G401.6 (cell line): Measurements from ENCODE around the gene RYR1.
"Not testable (repeated sequence)": the region's sequence is repeated elsewhere in the genome, so short reads cannot be mapped to it uniquely, and the experiment has no call there.

Experiments
- FAIRE-seq: peaks from 2 replicates; lab custom pipeline; 2012; peaks lifted over from hg19 to GRCh38; lab: Jason Lieb, UNC

Gene RYR1

GRCh38 chr19:38563475-38563874 is 130.0 kb downstream of the RYR1 start:
- FAIRE-seq = no peak

DNA sequence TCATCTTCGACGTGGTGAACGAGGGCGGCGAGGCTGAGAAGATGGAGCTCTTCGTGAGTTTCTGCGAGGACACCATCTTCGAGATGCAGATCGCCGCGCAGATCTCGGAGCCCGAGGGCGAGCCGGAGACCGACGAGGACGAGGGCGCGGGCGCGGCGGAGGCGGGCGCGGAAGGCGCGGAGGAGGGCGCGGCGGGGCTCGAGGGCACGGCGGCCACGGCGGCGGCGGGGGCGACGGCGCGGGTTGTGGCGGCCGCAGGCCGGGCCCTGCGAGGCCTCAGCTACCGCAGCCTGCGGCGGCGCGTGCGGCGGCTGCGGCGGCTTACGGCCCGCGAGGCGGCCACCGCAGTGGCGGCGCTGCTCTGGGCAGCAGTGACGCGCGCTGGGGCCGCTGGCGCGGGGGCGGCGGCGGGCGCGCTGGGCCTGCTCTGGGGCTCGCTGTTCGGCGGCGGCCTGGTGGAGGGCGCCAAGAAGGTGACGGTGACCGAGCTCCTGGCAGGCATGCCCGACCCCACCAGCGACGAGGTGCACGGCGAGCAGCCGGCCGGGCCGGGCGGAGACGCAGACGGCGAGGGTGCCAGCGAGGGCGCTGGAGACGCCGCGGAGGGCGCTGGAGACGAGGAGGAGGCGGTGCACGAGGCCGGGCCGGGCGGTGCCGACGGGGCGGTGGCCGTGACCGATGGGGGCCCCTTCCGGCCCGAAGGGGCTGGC is 131.6 kb downstream of the RYR1 start:
- FAIRE-seq = no peak

GRCh38 chr19:38565691-38566105 is 132.2 kb downstream of the RYR1 start:
- no peak for FAIRE-seq

GRCh38 chr19:38569368-38569983 is 136.0 kb downstream of the RYR1 start:
- FAIRE-seq = no peak

DNA sequence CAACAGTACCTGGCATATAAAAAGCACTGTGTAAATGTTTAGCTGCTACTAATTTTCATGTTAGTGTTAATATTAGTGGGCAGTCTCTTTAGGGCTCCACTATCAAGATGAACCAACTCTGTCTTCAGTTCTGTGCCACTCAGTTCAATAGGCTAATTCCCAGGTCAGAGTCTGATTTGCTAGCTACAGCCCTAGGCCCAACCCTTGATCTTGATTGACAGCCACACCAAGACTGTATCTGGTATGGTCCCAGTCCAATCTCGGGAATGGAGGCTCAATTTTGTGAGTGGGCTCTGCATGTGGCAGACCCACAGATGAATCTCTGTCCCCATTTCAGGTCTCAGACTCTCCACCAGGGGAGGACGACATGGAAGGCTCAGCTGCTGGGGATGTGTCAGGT is 138.2 kb downstream of the RYR1 start:
- FAIRE-seq = no peak

DNA sequence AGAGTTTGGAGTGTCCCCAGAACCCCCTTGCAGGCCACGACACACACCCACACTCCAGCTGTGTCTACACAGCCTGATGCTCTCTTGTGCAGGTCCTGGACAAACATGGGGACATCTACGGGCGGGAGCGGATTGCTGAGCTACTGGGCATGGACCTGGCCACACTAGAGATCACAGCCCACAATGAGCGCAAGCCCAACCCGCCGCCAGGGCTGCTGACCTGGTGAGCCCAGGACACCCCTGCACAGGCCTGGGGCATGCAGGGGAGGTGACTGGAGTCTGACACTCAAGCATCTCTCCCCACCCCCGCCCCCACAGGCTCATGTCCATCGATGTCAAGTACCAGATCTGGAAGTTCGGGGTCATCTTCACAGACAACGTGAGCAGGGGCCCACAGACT is 144.3 kb downstream of the RYR1 start:
- FAIRE-seq = no peak

DNA sequence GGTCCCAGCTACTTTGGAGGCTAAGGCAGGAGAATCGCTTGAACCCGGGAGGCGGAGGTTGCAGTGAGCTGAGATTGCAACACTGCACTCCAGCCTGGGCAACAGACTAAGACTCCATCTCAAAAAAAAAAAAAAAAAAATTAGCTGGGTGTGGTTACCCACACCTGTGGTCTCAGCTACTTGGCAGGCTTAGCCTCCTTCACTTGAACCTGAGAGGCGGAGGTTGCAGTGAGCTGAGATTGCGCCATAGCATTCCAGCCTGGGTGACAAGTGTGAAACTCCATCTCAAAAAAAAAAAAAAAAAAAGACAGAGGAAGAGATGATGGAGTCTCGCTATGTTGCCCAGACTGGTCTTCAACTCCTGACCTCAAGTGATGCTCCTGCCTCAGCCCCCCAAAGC is 145.8 kb downstream of the RYR1 start:
- FAIRE-seq = not testable (repeated sequence)

- no peak for FAIRE-seq
These were observed 146.6 kb downstream of the RYR1 start for GRCh38 chr19:38580080-38580479.

- no peak for FAIRE-seq
These were observed 149.9 kb downstream of the RYR1 start for GRCh38 chr19:38583219-38583984.

DNA sequence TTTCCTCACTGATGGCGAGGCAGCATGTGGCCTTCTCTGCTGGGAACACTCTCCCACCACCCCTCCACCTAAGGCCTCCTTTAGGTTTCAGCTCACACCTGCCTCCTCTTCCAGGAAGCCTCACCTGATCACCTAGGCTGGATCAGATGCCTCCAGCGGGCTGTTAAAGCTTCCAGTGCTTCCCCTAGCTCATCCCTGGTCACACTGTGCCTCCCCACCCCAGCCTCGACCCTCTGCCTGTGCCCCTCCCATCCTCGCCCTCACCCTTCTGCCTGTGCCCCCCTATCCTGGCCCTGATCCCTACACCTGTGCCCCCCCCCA is 150.5 kb downstream of the RYR1 start:
- FAIRE-seq = no peak

DNA sequence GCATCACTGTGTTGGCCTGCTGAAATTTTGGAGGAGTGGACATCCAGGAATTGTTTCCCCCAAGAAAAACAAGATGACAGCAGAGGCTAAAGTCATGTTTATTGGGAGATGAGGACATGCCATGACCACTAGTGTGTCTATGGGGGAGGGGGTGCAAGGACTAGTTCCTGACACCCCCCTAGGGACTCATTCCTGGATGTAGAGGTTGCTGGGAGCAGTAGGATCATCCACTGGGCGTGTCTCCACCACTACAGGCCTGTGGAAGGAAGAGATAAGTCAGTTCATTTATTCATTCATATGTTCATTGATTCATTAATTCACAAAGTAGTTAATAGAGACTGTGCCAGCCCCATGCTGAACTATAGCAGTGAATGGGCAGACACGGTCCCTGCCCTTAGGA is 154.1 kb downstream of the RYR1 start:
- no peak for FAIRE-seq

DNA sequence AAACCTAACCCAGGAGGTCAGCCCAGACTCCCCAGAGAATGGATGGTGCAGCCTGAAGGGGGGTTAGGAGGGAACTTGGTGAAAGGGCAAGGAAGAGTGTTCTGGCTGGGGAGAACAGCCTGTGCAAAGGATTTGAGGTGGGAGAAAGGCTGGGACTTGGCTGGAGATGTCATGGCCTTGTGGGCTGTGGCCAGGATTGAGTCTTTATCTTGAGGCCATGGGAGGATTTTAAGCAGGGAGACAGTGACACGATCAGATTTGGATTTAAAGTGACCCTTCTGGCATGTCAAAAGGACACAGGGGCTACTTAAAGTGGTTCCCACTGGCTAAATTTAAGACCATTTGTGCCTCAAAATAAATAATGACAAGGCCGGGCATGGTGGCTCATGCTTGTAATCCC is 154.6 kb downstream of the RYR1 start:
- FAIRE-seq = no peak

GRCh38 chr19:38592940-38593339 is 159.4 kb downstream of the RYR1 start:
- no peak for FAIRE-seq

DNA sequence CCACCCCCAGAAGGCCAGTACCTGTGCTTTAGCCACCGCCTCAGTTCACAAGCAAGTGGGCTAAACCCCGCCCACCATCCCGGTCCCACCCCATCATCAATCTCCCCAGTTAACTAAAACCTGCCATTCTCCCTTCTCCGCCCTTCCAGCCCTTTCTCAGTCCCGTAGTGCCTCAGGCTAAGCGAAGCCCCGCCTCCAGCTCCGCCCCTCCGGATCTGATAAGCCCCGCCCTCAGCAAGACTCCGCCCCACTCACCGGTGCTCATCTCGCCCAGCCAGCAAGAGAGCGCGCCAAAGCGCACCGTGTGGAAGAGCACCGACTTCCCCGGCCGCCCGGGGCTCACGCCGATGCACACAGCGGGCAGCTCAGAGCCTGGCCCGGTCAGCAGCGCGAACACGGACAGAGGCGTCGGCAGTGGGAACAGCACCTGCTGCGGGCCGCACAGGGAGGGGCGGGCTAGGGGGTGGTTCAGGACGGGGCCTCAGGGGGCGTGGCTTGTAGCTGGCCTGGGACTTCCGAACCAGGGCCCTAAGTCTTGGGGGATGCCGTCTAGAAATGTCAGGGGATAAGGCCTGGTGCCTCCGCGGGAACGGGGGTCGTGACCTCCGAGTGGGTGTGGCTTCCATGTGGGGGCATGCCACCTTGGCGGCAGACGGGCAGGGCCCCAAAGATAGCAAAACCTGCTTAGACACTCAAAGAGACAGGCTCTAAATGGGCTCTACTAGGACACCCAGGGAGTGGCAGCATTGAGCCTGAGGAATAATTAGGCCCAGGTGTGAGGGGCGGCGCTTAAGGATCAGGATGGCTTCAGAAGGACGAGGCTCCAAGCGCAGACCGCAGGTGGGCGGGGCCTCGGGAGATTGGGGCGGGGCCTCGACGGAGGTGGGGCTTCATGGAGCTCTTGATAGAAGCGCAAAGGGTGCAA is 162.8 kb downstream of the RYR1 start:
- FAIRE-seq = peak; percentile 66

GRCh38 chr19:38597075-38597474 is 163.6 kb downstream of the RYR1 start:
- FAIRE-seq = no peak

GRCh38 chr19:38599722-38600121 is 166.2 kb downstream of the RYR1 start:
- FAIRE-seq = no peak

- FAIRE-seq = not testable (repeated sequence)
These were observed 169.4 kb downstream of the RYR1 start for GRCh38 chr19:38602856-38603255.

DNA sequence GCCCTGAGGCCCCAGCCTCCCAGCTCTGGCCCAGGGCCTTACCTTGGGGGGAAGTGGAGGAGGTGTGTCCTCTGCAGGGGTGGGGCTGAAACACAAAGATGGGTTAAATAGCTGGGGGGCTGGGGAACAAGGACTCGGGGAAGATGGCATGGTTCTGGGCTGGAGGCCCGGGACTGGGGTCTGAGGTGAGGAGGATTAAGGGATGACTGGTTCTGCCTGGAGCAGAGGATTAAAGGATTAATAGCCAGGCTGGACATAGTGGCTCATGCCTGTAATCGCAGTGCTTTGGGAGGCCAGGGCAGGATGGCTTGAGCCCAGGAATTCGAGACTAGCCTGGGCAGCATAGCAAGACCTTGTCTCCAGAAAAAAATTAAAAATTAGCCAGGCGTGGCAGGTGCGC is 172.6 kb downstream of the RYR1 start:
- no peak for FAIRE-seq

GRCh38 chr19:38614289-38614688 is 180.8 kb downstream of the RYR1 start:
- no peak for FAIRE-seq

- no peak for FAIRE-seq
These were observed 181.6 kb downstream of the RYR1 start for GRCh38 chr19:38615007-38615581.

DNA sequence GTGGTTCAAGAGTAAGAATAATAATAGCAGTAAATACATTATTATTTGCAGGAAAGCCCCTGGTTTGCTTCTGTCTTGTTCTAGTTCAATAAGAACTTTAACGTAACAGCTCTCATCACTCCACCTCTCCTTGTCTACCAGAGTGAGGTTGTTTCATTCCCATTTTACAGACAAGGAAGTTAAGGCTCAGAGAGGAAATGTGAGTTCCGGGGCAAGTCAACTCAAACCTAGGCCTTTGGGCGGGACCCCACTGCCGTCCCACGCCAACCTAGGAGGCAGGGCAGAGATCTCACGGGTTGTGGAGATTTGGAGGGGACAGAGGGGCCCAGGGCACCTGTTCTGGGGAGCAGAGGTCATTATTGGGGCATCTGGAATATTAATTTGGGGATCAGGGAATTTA is 182.8 kb downstream of the RYR1 start:
- no peak for FAIRE-seq

GRCh38 chr19:38617283-38617763 is 183.8 kb downstream of the RYR1 start:
- no peak for FAIRE-seq
